GM23338 (cell line): Measurements from ENCODE around the gene FGGY.

Experiments
- ETS1 ChIP-seq: IDR thresholded peaks from 2 replicates; pipeline ENCODE4 v1.6.1; 2016; ENCODE audit warnings: antibody characterized with exemption
- EZH2 ChIP-seq: fragments of 200-600 bp; sonication (generic); IDR thresholded peaks from one replicate; pipeline ENCODE4 v1.8.0; 2017; ENCODE audit warnings: antibody characterized with exemption, mild to moderate bottlenecking, low read depth; ENCODE audit not compliant: unreplicated experiment
- EZH2phosphoT487 ChIP-seq: fragments of 200-600 bp; sonication (generic); IDR thresholded peaks from one replicate; pipeline ENCODE4 v1.8.1; 2018; ENCODE audit warnings: antibody characterized with exemption; ENCODE audit not compliant: unreplicated experiment
- JUNB ChIP-seq: IDR thresholded peaks from one replicate; pipeline ENCODE4 v1.6.1; 2016; ENCODE audit warnings: antibody characterized with exemption; ENCODE audit not compliant: unreplicated experiment
- POLR2AphosphoS5 ChIP-seq: IDR thresholded peaks from 2 replicates; pipeline ENCODE4 v1.6.1; 2016; ENCODE audit warnings: antibody characterized with exemption, low read depth
- REST ChIP-seq: IDR thresholded peaks from one replicate; pipeline ENCODE4 v1.6.1; 2018; ENCODE audit warnings: antibody characterized with exemption; ENCODE audit not compliant: unreplicated experiment
- STAT1 ChIP-seq: IDR thresholded peaks from one replicate; pipeline ENCODE4 v1.6.1; 2016; ENCODE audit warnings: antibody characterized with exemption; ENCODE audit not compliant: unreplicated experiment
- ZNF331 ChIP-seq: fragments of 250-450 bp; sonication (Bioruptor Pico); IDR thresholded peaks from 2 replicates; pipeline ENCODE4 v1.5.0; 2020; ENCODE audit warnings: low read depth, mild to moderate bottlenecking, moderate library complexity
- TF ChIP-seq, protein P1 (sequence below), 2 experiments: fragments of 200-600 bp in 1 of 2; sonication (generic) in 1 of 2; conservative IDR thresholded peaks; 2 replicates each; pipeline versions ENCODE4 v1.5.1 to v1.6.1; 2016 to 2017; ENCODE audit warnings: antibody characterized with exemption in 2 of 2, low read depth in 2 of 2, mild to moderate bottlenecking in 2 of 2, moderate library complexity in 1 of 2

DNA sequence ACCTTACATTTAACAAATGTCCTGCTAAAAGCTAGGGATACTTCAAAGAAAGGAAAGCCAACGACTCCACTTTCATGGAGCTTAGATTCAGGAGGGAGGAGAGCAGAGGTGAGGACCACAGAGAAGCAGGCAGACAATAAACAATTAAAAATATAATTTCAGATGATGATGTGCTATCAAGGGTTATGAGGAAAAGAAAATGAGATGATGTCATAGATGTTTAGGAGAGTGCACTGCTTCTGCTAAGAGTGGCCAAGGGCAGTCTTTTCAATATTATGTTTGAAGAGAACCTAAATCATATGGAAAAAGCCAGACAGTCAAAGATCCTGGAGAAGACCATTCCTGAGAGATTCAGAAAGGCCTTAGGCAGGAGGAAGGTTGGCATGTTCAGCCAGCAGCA, 451.2 kb downstream of the FGGY start:
- TF ChIP-seq EZH2, result no peak
- no peak for TF ChIP-seq JUNB
- TF ChIP-seq POLR2AphosphoS5, result no peak
- TF ChIP-seq ETS1, result no peak
- TF ChIP-seq EZH2phosphoT487, result no peak
- TF ChIP-seq, protein P1, sequence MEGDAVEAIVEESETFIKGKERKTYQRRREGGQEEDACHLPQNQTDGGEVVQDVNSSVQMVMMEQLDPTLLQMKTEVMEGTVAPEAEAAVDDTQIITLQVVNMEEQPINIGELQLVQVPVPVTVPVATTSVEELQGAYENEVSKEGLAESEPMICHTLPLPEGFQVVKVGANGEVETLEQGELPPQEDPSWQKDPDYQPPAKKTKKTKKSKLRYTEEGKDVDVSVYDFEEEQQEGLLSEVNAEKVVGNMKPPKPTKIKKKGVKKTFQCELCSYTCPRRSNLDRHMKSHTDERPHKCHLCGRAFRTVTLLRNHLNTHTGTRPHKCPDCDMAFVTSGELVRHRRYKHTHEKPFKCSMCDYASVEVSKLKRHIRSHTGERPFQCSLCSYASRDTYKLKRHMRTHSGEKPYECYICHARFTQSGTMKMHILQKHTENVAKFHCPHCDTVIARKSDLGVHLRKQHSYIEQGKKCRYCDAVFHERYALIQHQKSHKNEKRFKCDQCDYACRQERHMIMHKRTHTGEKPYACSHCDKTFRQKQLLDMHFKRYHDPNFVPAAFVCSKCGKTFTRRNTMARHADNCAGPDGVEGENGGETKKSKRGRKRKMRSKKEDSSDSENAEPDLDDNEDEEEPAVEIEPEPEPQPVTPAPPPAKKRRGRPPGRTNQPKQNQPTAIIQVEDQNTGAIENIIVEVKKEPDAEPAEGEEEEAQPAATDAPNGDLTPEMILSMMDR (conservative IDR thresholded peaks at IDR 0.05; ENCODE audit: low read depth in 2 of 2), result no peak
- no peak for TF ChIP-seq REST
- TF ChIP-seq ZNF331, result no peak
- no peak for TF ChIP-seq STAT1
